ENCODE data around the gene MST1R.

The MST1R gene

GRCh38 chr3:49839193-49839809, 64.4 kb downstream of the MST1R start:
- DNase-seq (ENCODE audit: low spot score) = peak; percentile 77

Measured in AG08396 (cell line).